Gastroesophageal sphincter (tissue), 3 donors: Measurements from ENCODE around the gene LEAP2.

Experiments used
- CTCF ChIP-seq, 4 experiments: fragments of 200-600 bp in 2 of 4; fragments of 450-650 bp in 2 of 4; sonication (generic) in 1 of 4; IDR thresholded peaks; one replicate each; pipeline ENCODE4 v1.5.1; 2017 to 2019; ENCODE audit warnings: antibody characterized with exemption in 4 of 4, mild to moderate bottlenecking in 2 of 4, moderate library complexity in 2 of 4
- EP300 ChIP-seq: sonication (generic); formaldehyde crosslinking; IDR thresholded peaks from one replicate; pipeline ENCODE4 v1.6.1; 2017; ENCODE audit warnings: antibody characterized with exemption, mild to moderate bottlenecking
- POLR2A ChIP-seq, 2 donors: fragments of 450-650 bp; IDR thresholded peaks; one replicate each; pipeline ENCODE4 v1.6.1; 2017; ENCODE audit warnings: antibody characterized with exemption in 2 of 2, mild to moderate bottlenecking in 2 of 2, moderate library complexity in 1 of 2
- POLR2AphosphoS5 ChIP-seq: sonication (generic); formaldehyde crosslinking; IDR thresholded peaks from one replicate; pipeline ENCODE4 v1.6.1; 2017; ENCODE audit warnings: antibody characterized with exemption

GRCh38 chr5:132832612-132833011 lies 40.9 kb upstream of the LEAP2 start:
- TF ChIP-seq CTCF (IDR thresholded peaks at IDR 0.05) (no peak), POLR2AphosphoS5 (no peak), POLR2A (IDR thresholded peaks at IDR 0.05) (no peak), EP300 (no peak)
